HL-60 (cell line): ENCODE measurements around the gene DUS4L.

Experiments used
- POLR2AphosphoS5 ChIP-seq: IDR thresholded peaks from 2 replicates; pipeline ENCODE4 v1.6.1; 2012; ENCODE audit warnings: low read depth
- TF ChIP-seq, protein P1 (sequence below): IDR thresholded peaks from one replicate; pipeline ENCODE4 v1.5.1; 2011; ENCODE audit warnings: low read length, control low read depth, inconsistent platforms; ENCODE audit not compliant: insufficient read depth

DNA sequence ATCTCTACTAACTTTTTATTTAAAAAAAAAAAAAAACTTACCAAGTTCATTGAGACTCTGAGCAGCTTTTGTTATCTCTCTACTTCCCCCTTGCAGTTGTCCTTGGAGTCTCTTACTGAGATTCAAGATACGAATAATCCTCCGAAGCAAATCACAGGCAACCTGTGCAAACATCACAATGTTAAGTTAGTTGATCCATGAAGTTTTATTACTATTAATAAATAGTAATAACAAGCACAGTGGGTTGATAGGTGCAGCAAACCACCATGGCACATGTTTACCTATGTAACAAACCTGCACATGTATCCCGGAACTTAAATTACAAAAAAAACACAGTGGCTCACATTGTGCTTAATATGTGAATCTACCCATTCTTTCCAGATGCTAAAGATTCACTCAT, 36.6 kb upstream of the DUS4L start:
- TF ChIP-seq POLR2AphosphoS5: no peak
- TF ChIP-seq, protein P1, sequence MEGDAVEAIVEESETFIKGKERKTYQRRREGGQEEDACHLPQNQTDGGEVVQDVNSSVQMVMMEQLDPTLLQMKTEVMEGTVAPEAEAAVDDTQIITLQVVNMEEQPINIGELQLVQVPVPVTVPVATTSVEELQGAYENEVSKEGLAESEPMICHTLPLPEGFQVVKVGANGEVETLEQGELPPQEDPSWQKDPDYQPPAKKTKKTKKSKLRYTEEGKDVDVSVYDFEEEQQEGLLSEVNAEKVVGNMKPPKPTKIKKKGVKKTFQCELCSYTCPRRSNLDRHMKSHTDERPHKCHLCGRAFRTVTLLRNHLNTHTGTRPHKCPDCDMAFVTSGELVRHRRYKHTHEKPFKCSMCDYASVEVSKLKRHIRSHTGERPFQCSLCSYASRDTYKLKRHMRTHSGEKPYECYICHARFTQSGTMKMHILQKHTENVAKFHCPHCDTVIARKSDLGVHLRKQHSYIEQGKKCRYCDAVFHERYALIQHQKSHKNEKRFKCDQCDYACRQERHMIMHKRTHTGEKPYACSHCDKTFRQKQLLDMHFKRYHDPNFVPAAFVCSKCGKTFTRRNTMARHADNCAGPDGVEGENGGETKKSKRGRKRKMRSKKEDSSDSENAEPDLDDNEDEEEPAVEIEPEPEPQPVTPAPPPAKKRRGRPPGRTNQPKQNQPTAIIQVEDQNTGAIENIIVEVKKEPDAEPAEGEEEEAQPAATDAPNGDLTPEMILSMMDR: no peak
